D721Med (cell line): ENCODE measurements around the gene EPS8.

Experiments
- DNase-seq: peaks from one replicate; pipeline ENCODE4 v3.0.0; 2011; ENCODE audit warnings: low spot score; ENCODE audit not compliant: insufficient read length
- FAIRE-seq: peaks from 2 replicates; lab custom pipeline; 2011; peaks lifted over from hg19 to GRCh38; lab: Jason Lieb, UNC
- CTCF ChIP-seq: IDR thresholded peaks from 2 replicates; pipeline ENCODE4 v1.5.1; 2012; ENCODE audit warnings: mild to moderate bottlenecking, control low read depth; ENCODE audit not compliant: insufficient read depth; ENCODE audit errors: missing control alignments

The EPS8 gene

GRCh38 chr12:15829255-15829654, 40.1 kb upstream of the EPS8 start:
- FAIRE-seq (no peak), DNase-seq (no peak)
- TF ChIP-seq CTCF = no peak

GRCh38 chr12:15827136-15827535, 37.9 kb upstream of the EPS8 start:
- FAIRE-seq = no peak

GRCh38 chr12:15824516-15824915, 35.3 kb upstream of the EPS8 start:
- FAIRE-seq = no peak
- TF ChIP-seq CTCF = no peak
- DNase-seq = no peak

More at GRCh38 chr12:15827136-15827535, 37.9 kb upstream of the EPS8 start:
- no peak for DNase-seq
- no peak for TF ChIP-seq CTCF

- no peak for DNase-seq
- no peak for TF ChIP-seq CTCF
- FAIRE-seq = no peak
Measured at GRCh38 chr12:15823360-15824128, 34.4 kb upstream of the EPS8 start.

GRCh38 chr12:15819644-15820437, 30.7 kb upstream of the EPS8 start:
- DNase-seq (no peak), FAIRE-seq (no peak)
- TF ChIP-seq CTCF = no peak

GRCh38 chr12:15818418-15818817, 29.2 kb upstream of the EPS8 start:
- DNase-seq (no peak), FAIRE-seq (no peak)
- TF ChIP-seq CTCF = no peak

- no peak for TF ChIP-seq CTCF
- no peak for FAIRE-seq
Measured at GRCh38 chr12:15815730-15816129, 26.5 kb upstream of the EPS8 start.

More at GRCh38 chr12:15815730-15816129, 26.5 kb upstream of the EPS8 start:
- DNase-seq = no peak
